PC-9 (cell line): ENCODE data around the gene DAB1. TPM values are rescaled to one million over a fixed set of nuclear protein-coding genes. Genes with fewer than 3 reads are reported as not detected.

Source experiments
- BruUV-seq: library from RNA; stranded (reverse); fragments of 400-500 nt; replicated peaks from 2 replicates; lab custom pipeline; 2021; lab: Mats Ljungman, UMichigan
- CTCF ChIA-PET: fragments of 300-600 bp; sonication (Branson Sonifier 250); formaldehyde crosslinking; loops from one replicate; lab custom pipeline; 2022; ENCODE audit warnings: antibody characterized with exemption; lab: Charles Lee
- POLR2A ChIA-PET: fragments of 300-600 bp; sonication (Branson Sonifier 250); formaldehyde crosslinking; loops from one replicate; lab custom pipeline; 2022; ENCODE audit warnings: antibody characterized with exemption; ENCODE audit not compliant: unreplicated experiment; lab: Charles Lee
- DNase-seq, 2 experiments: peaks; one replicate each; pipeline versions ENCODE4 v3.0.0 to v3.0.0-alpha.2; 2015 to 2022; ENCODE audit warnings: mixed read lengths in 1 of 2
- H2AFZ ChIP-seq: fragments of 200-600 bp; sonication (generic); 2 replicates; pipeline ENCODE4 v1.8.1; 2017; ENCODE audit warnings: antibody characterized with exemption
- H3F3A ChIP-seq: fragments of 200-600 bp; sonication (generic); 2 replicates; pipeline ENCODE4 v1.8.1; 2017; ENCODE audit warnings: antibody characterized with exemption, mild to moderate bottlenecking, low read depth; ENCODE audit not compliant: insufficient read depth
- H3K27ac ChIP-seq: fragments of 200-600 bp; sonication (generic); 2 replicates; pipeline ENCODE4 v1.6.1; 2016; ENCODE audit warnings: mixed run types
- H3K27me3 ChIP-seq: fragments of 200-600 bp; sonication (generic); 2 replicates; pipeline ENCODE4 v1.6.1; 2016; ENCODE audit warnings: low read depth, mixed run types; ENCODE audit not compliant: insufficient read depth
- H3K36me3 ChIP-seq: fragments of 200-600 bp; sonication (generic); 2 replicates; pipeline ENCODE4 v1.6.1; 2016; ENCODE audit warnings: low read depth, mixed run types
- H3K4me1 ChIP-seq: fragments of 200-600 bp; sonication (generic); replicated peaks from 2 replicates; pipeline ENCODE4 v1.6.1; 2016; ENCODE audit warnings: mixed run types; ENCODE audit not compliant: insufficient read depth
- H3K4me2 ChIP-seq: fragments of 200-600 bp; sonication (generic); 2 replicates; pipeline ENCODE4 v1.6.1; 2017; ENCODE audit warnings: mixed run types
- H3K4me3 ChIP-seq: fragments of 200-600 bp; sonication (generic); 2 replicates; pipeline ENCODE4 v1.6.1; 2016; ENCODE audit warnings: mixed run types
- H3K79me2 ChIP-seq: fragments of 200-600 bp; sonication (generic); 2 replicates; pipeline ENCODE4 v1.6.1; 2017; ENCODE audit warnings: low read depth, mixed run types
- H3K9me2 ChIP-seq: fragments of 200-600 bp; sonication (generic); 2 replicates; pipeline ENCODE4 v1.8.1; 2017; ENCODE audit warnings: mild to moderate bottlenecking; ENCODE audit not compliant: insufficient read depth
- H3K9me3 ChIP-seq: fragments of 200-600 bp; sonication (generic); 2 replicates; pipeline ENCODE4 v1.8.1; 2016; ENCODE audit warnings: low read depth; ENCODE audit not compliant: insufficient read depth
- H4K20me1 ChIP-seq: fragments of 200-600 bp; sonication (generic); 2 replicates; pipeline ENCODE4 v1.8.1; 2017; ENCODE audit not compliant: insufficient read depth
- CTCF ChIP-seq: fragments of 200-600 bp; sonication (generic); conservative IDR thresholded peaks from 2 replicates; pipeline ENCODE4 v1.6.1; 2017; ENCODE audit warnings: mixed run types, antibody characterized with exemption, mild to moderate bottlenecking, moderate library complexity
- EZH2 ChIP-seq: fragments of 200-600 bp; sonication (generic); IDR thresholded peaks from 2 replicates; pipeline ENCODE4 v1.8.0; 2017; ENCODE audit warnings: antibody characterized with exemption, low read depth
- intact Hi-C: fragments of 100-400 bp; cut with micrococcal nuclease; formaldehyde crosslinking; loops from one replicate; pipeline ENCODE4 v1.10.0; 2022; ENCODE audit not compliant: unreplicated experiment
- total RNA-seq: library from RNA; stranded (reverse); gene quantifications from 2 replicates; pipeline ENCODE4 v1.2.3, GENCODE V29; 2021

Gene DAB1
- total RNA-seq, 1 experiment from 2014 or later, result not detected

GRCh38 chr1:57167997-57168396 is 255.9 kb downstream of the DAB1 start:
- Histone ChIP-seq H3K9me2 (no peaks in the 10 kb centered on the region), H3K9me3 (no peaks in the 10 kb centered on the region), H3K4me3 (no peak overlapping the region), H2AFZ (no peak overlapping the region), H3K79me2 (no peaks in the 10 kb centered on the region), H3F3A (no peaks in the 10 kb centered on the region), H4K20me1 (no peaks in the 10 kb centered on the region), H3K27me3 (peaks cover 5% of the 10 kb centered on the region; the same call in 1 of the 2 replicates), H3K36me3 (no peaks in the 10 kb centered on the region), H3K4me1 (no peaks in the 10 kb centered on the region), H3K4me2 (no peak overlapping the region), H3K27ac (no peak overlapping the region)
- ChIA-PET CTCF (no interaction called here), POLR2A (no interaction called here)
- DNase-seq, result no peak
- intact Hi-C loops, result no loop called here
- TF ChIP-seq EZH2 (no peak), CTCF (no peak)
- no TSS peak for BruUV-seq

GRCh38 chr1:57165546-57165945 is 258.3 kb downstream of the DAB1 start:
- Histone ChIP-seq H3K36me3 (no peaks in the 10 kb centered on the region), H4K20me1 (no peaks in the 10 kb centered on the region), H3K9me3 (no peaks in the 10 kb centered on the region), H3K27ac (no peak overlapping the region), H3K79me2 (no peaks in the 10 kb centered on the region), H3K4me2 (no peak overlapping the region), H3K4me3 (no peak overlapping the region), H2AFZ (no peak overlapping the region), H3K9me2 (no peaks in the 10 kb centered on the region), H3K27me3 (peaks cover 29% of the 10 kb centered on the region; the same call in 1 of the 2 replicates), H3F3A (no peaks in the 10 kb centered on the region), H3K4me1 (no peaks in the 10 kb centered on the region)
- TF ChIP-seq CTCF, result no peak
- TF ChIP-seq EZH2, result no peak
- intact Hi-C loops, result no loop called here
- ChIA-PET CTCF (no interaction called here), POLR2A (no interaction called here)
- no TSS peak for BruUV-seq
- DNase-seq, result no peak

- no TSS peak for BruUV-seq
- POLR2A ChIA-PET, result no interaction called here
Measured at GRCh38 chr1:57164584-57164983, 259.3 kb downstream of the DAB1 start.

More at GRCh38 chr1:57164584-57164983, 259.3 kb downstream of the DAB1 start:
- Histone ChIP-seq H3K27me3 (peaks cover 37% of the 10 kb centered on the region; the same call in 1 of the 2 replicates), H3F3A (no peaks in the 10 kb centered on the region), H3K27ac (no peak overlapping the region), H3K4me1 (no peaks in the 10 kb centered on the region), H3K4me2 (no peak overlapping the region), H3K9me3 (no peaks in the 10 kb centered on the region), H4K20me1 (no peaks in the 10 kb centered on the region), H2AFZ (no peak overlapping the region), H3K36me3 (no peaks in the 10 kb centered on the region), H3K79me2 (no peaks in the 10 kb centered on the region), H3K9me2 (no peaks in the 10 kb centered on the region), H3K4me3 (no peak overlapping the region)
- intact Hi-C loops, result no loop called here
- TF ChIP-seq CTCF (no peak), EZH2 (no peak)
- CTCF ChIA-PET, result no interaction called here
- no peak for DNase-seq
